ENCODE measurements around the gene TERB1. TPM values are rescaled to one million over a fixed set of nuclear protein-coding genes. Genes with fewer than 3 reads are reported as not detected.

Gene TERB1
- total and polyA plus RNA-seq, 2 of the 13 experiments (the other 11 are each of a cell fraction or from before 2014, with no cell fraction given) = not detected

GRCh38 chr16:66754819-66755218 lies 46.6 kb downstream of the TERB1 start:
- H3K79me2 ChIP-seq (ENCODE audit: insufficient read depth, low read length) = peaks cover 17% of the 10 kb centered on the region
- H3K27ac ChIP-seq (ENCODE audit: extremely low read length, insufficient read depth, low read length) = no peak overlapping the region
- in situ Hi-C loops (cut with HindIII; ENCODE audit: extremely low pct_ligation_motif_present, low pct_unique_long_range_greater_than_20kb) (no loop called here), intact Hi-C loops (cut with micrococcal nuclease; ENCODE audit: unreplicated experiment) (loop anchor here (10.0 kb wide), 1 partner anchor 90 kb away; the partner anchor contains the start of gene CA7)
- ChIA-PET CTCF (ENCODE audit: low intra/inter-chr PET ratio, low total read pairs) (no interaction called here), POLR2A (no interaction called here)
- peak overlapping the region; percentile 47 for H3K4me2 ChIP-seq (ENCODE audit: low read depth, low read length)
- H3K9me3 ChIP-seq (ENCODE audit: low read length) = no peaks in the 10 kb centered on the region
- BruUV-seq (replicated peaks) = no TSS peak
- H3K4me3 ChIP-seq (replicated peaks in 1 of 3; ENCODE audit: insufficient read depth in 1 of 3, low read depth in 2 of 3, low read length in 3 of 3) = peak overlapping the region in 1 of 3 experiments; percentile 4; a peak in 1 of 6 replicates
- WGBS (ENCODE audit: low lambda C conversion rate) = 1% methylated on average over 3 of the region's 3 CpGs
- FAIRE-seq (no peak), ATAC-seq (no peak), DNase-seq (ENCODE audit: low spot score) (peak; percentile 46)
- H2AFZ ChIP-seq (ENCODE audit: low read length) = no peak overlapping the region
- H3K27me3 ChIP-seq (ENCODE audit: control insufficient read depth in 1 of 2, insufficient read depth in 2 of 2, low read length in 2 of 2) = no peaks in the 10 kb centered on the region; a peak in 1 of 5 replicates
- peaks cover 11% of the 10 kb centered on the region; the same call in 1 of the 2 replicates for H4K20me1 ChIP-seq (ENCODE audit: insufficient read depth, low read length)
- no peaks in the 10 kb centered on the region for H3K36me3 ChIP-seq (replicated peaks in 1 of 2; ENCODE audit: control insufficient read depth in 1 of 2, insufficient read depth in 2 of 2, low read length in 2 of 2)
- peaks cover 42% of the 10 kb centered on the region for H3K4me1 ChIP-seq (ENCODE audit: insufficient read depth, low read length)
- H3K9ac ChIP-seq (ENCODE audit: insufficient read depth, low read depth, low read length) = no peak overlapping the region
- TF ChIP-seq NFIB (CRISPR knock-in tag; IDR thresholded peaks at IDR 0.05; ENCODE audit: borderline replicate concordance) = no peak
- TF ChIP-seq ZNF549 (CRISPR knock-in tag; IDR thresholded peaks at IDR 0.05) = no peak
- TF ChIP-seq MYC (CRISPR knock-in tag; IDR thresholded peaks at IDR 0.05; ENCODE audit: borderline replicate concordance) = no peak
- TF ChIP-seq ASH2L (IDR thresholded peaks at IDR 0.05; ENCODE audit: insufficient read length, low read depth, low read length) = no peak
- 0 out of 2 replicates have a peak, but pooled peaks have one; percentile 26 for TF ChIP-seq ATF1 (CRISPR knock-in tag; IDR thresholded peaks at IDR 0.05)
- no peak for TF ChIP-seq PHF20 (CRISPR knock-in tag; IDR thresholded peaks at IDR 0.05)
- no peak for TF ChIP-seq ZNF331 (CRISPR knock-in tag; IDR thresholded peaks at IDR 0.05)
- no peak for TF ChIP-seq ZNF546 (CRISPR knock-in tag; conservative IDR thresholded peaks at IDR 0.05)
- no peak for TF ChIP-seq SMARCC2 (IDR thresholded peaks at IDR 0.05)
- TF ChIP-seq ZKSCAN1 (IDR thresholded peaks at IDR 0.05; ENCODE audit: low read length) = no peak
- TF ChIP-seq ZNF350 (CRISPR knock-in tag; IDR thresholded peaks at IDR 0.05; ENCODE audit: borderline replicate concordance, low read depth) = no peak
- no peak for TF ChIP-seq PAWR (CRISPR knock-in tag; IDR thresholded peaks at IDR 0.05; ENCODE audit: borderline replicate concordance)
- TF ChIP-seq, protein P1, sequence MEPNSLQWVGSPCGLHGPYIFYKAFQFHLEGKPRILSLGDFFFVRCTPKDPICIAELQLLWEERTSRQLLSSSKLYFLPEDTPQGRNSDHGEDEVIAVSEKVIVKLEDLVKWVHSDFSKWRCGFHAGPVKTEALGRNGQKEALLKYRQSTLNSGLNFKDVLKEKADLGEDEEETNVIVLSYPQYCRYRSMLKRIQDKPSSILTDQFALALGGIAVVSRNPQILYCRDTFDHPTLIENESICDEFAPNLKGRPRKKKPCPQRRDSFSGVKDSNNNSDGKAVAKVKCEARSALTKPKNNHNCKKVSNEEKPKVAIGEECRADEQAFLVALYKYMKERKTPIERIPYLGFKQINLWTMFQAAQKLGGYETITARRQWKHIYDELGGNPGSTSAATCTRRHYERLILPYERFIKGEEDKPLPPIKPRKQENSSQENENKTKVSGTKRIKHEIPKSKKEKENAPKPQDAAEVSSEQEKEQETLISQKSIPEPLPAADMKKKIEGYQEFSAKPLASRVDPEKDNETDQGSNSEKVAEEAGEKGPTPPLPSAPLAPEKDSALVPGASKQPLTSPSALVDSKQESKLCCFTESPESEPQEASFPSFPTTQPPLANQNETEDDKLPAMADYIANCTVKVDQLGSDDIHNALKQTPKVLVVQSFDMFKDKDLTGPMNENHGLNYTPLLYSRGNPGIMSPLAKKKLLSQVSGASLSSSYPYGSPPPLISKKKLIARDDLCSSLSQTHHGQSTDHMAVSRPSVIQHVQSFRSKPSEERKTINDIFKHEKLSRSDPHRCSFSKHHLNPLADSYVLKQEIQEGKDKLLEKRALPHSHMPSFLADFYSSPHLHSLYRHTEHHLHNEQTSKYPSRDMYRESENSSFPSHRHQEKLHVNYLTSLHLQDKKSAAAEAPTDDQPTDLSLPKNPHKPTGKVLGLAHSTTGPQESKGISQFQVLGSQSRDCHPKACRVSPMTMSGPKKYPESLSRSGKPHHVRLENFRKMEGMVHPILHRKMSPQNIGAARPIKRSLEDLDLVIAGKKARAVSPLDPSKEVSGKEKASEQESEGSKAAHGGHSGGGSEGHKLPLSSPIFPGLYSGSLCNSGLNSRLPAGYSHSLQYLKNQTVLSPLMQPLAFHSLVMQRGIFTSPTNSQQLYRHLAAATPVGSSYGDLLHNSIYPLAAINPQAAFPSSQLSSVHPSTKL (CRISPR knock-in tag; IDR thresholded peaks at IDR 0.05) = peak; percentile 27; the same call in 1 of the 2 replicates
- TF ChIP-seq PHF21A (CRISPR knock-in tag; IDR thresholded peaks at IDR 0.05) = no peak
- 0 out of 2 replicates have a peak, but pooled peaks have one; percentile 24 for TF ChIP-seq SAP130 (CRISPR knock-in tag; IDR thresholded peaks at IDR 0.05; ENCODE audit: low read depth)
- no peak for TF ChIP-seq ZFYVE20 (CRISPR knock-in tag; IDR thresholded peaks at IDR 0.05; ENCODE audit: borderline replicate concordance, low read depth)
- TF ChIP-seq GATA4 (IDR thresholded peaks at IDR 0.05; ENCODE audit: borderline replicate concordance, low read depth) = no peak
- no peak for TF ChIP-seq HIC2 (CRISPR knock-in tag; IDR thresholded peaks at IDR 0.05; ENCODE audit: low read depth)
- no peak for TF ChIP-seq NFE2L2 (IDR thresholded peaks at IDR 0.05; ENCODE audit: low read length)
- peak; percentile 83 for TF ChIP-seq ZNF335 (CRISPR knock-in tag; IDR thresholded peaks at IDR 0.05)
- no peak for TF ChIP-seq PLSCR1 (CRISPR knock-in tag; IDR thresholded peaks at IDR 0.05; ENCODE audit: borderline replicate concordance)
